Prostate gland (tissue), 2 donors: ENCODE data around the gene FHIT.

Experiments used
- POLR2A ChIP-seq: fragments of 450-650 bp; IDR thresholded peaks from one replicate; pipeline ENCODE4 v1.6.1; 2016; ENCODE audit warnings: antibody characterized with exemption, mild to moderate bottlenecking
- POLR2AphosphoS5 ChIP-seq: sonication (generic); formaldehyde crosslinking; IDR thresholded peaks from one replicate; pipeline ENCODE4 v1.6.1; 2017; ENCODE audit warnings: antibody characterized with exemption
- TF ChIP-seq, protein P1 (sequence below), 4 experiments: fragments of 200-600 bp in 2 of 4; fragments of 450-650 bp in 2 of 4; sonication (generic) in 2 of 4; IDR thresholded peaks; 1 replicate in 3 of 4; 2 replicates in 1 of 4; pipeline ENCODE4 v1.5.1; 2016 to 2019; ENCODE audit warnings: antibody characterized with exemption in 4 of 4, mild to moderate bottlenecking in 2 of 4, moderate library complexity in 2 of 4

DNA sequence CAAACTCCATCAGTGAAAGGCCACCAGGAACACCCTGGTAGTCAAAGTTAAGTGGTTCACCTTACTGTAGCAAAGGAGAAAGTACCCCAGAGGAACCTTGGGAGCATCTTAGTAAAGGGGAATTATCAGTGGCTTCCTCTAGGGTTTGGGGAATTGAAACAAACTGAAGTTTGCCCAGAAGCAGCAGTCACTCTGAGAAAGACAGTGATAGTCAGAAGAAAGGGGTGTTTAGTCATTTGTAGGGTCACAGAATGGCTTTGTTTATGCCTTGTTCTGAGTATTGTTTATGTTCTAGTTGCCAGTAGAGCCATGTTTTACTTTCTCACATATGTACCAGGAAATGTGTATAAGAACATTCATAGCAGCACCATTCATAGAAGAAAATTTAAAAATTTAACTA lies 93.8 kb downstream of the FHIT start:
- TF ChIP-seq, protein P1, sequence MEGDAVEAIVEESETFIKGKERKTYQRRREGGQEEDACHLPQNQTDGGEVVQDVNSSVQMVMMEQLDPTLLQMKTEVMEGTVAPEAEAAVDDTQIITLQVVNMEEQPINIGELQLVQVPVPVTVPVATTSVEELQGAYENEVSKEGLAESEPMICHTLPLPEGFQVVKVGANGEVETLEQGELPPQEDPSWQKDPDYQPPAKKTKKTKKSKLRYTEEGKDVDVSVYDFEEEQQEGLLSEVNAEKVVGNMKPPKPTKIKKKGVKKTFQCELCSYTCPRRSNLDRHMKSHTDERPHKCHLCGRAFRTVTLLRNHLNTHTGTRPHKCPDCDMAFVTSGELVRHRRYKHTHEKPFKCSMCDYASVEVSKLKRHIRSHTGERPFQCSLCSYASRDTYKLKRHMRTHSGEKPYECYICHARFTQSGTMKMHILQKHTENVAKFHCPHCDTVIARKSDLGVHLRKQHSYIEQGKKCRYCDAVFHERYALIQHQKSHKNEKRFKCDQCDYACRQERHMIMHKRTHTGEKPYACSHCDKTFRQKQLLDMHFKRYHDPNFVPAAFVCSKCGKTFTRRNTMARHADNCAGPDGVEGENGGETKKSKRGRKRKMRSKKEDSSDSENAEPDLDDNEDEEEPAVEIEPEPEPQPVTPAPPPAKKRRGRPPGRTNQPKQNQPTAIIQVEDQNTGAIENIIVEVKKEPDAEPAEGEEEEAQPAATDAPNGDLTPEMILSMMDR (IDR thresholded peaks at IDR 0.05) = no peak
- TF ChIP-seq POLR2AphosphoS5 = no peak
- no peak for TF ChIP-seq POLR2A
